ENCODE results near the gene HYAL1.

HYAL1 gene

DNA sequence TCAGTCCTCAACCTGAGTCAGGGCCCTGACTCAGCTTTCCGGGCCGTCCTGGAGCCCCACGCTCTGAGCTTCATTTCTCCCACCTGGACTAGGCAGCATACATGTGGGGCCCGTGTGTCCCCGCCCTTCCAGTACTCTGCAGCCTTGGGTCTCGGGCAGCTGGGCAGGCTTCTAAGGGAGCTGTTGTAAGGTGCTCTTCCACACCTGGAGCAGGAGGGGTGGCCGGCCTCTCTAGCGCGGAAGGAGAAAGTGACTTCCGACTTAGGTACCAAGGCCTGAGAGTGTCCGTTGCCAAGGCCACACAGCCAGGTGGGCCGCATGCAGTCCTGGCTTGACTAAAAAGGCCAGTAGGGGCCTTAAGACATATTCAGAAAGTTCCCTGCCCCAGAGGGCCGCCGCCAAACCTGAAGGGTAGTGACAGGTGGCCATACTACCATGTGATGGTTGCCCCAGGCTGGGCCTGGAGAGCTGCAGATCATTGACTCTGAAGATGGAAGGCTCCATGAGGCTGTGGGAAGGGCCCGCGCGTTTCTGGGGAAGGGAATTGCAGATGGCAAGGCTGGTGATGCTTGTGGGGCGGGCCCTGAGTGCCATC is 43.8 kb downstream of the HYAL1 start:
- no peak for DNase-seq (ENCODE audit: low read depth)
- no peak for TF ChIP-seq CTCF (IDR thresholded peaks at IDR 0.05; ENCODE audit: insufficient read depth, low read depth, low read length, missing control alignments)
- H3K4me3 ChIP-seq (ENCODE audit: low read depth, low read length): no peak overlapping the region; the same call in 1 of the 2 replicates

- DNase-seq (ENCODE audit: low read depth): no peak
- TF ChIP-seq CTCF (IDR thresholded peaks at IDR 0.05; ENCODE audit: insufficient read depth, low read depth, low read length, missing control alignments): no peak
- no peak overlapping the region for H3K4me3 ChIP-seq (ENCODE audit: low read depth, low read length)
These were observed 44.4 kb downstream of the HYAL1 start for GRCh38 chr3:50258979-50259378.

DNA sequence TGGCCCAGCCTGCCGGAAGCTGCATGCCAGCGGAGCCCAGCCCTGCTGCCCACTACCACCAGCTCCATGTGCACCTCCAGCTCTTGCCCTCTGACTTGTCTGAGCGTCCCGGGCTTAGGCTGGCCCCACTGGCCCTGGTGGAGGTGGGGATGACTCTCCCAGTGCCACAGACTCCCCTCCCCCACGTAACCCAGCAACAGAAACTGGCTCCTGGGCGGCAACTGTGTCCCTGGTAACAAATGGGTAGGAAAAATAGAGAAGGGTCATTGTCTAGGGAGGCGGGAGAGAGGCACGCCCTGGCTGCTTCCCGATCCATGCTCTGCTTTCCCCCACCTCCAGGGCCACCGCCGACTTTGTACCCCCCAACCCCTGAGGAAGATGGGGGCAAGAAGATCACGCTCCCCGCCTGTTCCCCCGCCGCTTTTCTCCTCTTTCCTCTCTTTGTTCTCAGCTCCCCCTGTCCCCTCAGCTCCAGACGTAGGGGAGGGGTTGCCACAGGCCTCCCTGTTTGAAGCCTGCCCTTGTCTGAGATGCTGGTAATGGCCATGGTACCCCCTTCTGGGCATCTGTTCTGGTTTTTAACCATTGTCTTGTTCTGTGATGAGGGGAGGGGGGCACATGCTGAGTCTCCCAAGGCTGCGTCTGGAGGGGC is 45.2 kb downstream of the HYAL1 start:
- DNase-seq (ENCODE audit: low read depth): no peak
- no peak for TF ChIP-seq CTCF (IDR thresholded peaks at IDR 0.05; ENCODE audit: insufficient read depth, low read depth, low read length, missing control alignments)
- H3K4me3 ChIP-seq (ENCODE audit: low read depth, low read length): no peak overlapping the region

DNA sequence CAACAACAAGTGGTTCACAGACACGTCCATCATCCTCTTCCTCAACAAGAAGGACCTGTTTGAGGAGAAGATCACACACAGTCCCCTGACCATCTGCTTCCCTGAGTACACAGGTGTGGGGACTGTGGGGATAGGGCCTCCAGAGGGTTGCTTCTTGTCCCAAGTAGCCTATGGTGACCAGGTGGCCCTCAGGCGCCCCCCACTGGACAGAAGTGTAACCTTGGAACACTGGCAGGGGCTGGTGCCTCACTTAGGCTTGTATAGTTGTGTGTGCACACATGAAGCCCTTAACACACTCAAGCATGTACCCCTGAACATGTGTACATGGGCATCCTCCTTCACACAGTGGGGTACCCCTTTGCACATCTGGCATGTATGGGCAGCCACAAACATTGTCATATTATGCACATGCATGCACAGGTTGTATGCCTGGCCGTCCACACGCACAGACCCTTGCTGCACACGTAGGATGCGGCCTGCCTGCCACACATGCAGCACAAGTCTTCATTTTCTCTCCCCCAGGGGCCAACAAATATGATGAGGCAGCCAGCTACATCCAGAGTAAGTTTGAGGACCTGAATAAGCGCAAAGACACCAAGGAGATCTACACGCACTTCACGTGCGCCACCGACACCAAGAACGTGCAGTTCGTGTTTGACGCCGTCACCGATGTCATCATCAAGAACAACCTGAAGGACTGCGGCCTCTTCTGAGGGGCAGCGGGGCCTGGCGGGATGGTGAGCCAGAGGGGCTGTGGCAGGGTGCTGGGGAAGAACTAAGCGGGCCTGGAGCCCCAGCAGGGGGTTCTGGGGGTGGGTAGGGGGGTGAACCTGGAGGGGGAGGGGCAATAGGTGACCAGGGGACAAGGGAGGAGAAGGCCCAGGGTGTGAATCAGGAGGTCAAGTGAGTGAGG is 46.1 kb downstream of the HYAL1 start:
- peak; percentile 61 for TF ChIP-seq CTCF (IDR thresholded peaks at IDR 0.05; ENCODE audit: insufficient read depth, low read depth, low read length, missing control alignments)
- peak; percentile 48 for DNase-seq (ENCODE audit: low read depth)
- H3K4me3 ChIP-seq (ENCODE audit: low read depth, low read length): no peak overlapping the region

- TF ChIP-seq CTCF (IDR thresholded peaks at IDR 0.05; ENCODE audit: insufficient read depth, low read depth, low read length, missing control alignments): no peak
- H3K4me3 ChIP-seq (ENCODE audit: low read depth, low read length): no peak overlapping the region
- DNase-seq (ENCODE audit: low read depth): no peak
These were observed 48.1 kb downstream of the HYAL1 start for GRCh38 chr3:50255251-50255615.

DNA sequence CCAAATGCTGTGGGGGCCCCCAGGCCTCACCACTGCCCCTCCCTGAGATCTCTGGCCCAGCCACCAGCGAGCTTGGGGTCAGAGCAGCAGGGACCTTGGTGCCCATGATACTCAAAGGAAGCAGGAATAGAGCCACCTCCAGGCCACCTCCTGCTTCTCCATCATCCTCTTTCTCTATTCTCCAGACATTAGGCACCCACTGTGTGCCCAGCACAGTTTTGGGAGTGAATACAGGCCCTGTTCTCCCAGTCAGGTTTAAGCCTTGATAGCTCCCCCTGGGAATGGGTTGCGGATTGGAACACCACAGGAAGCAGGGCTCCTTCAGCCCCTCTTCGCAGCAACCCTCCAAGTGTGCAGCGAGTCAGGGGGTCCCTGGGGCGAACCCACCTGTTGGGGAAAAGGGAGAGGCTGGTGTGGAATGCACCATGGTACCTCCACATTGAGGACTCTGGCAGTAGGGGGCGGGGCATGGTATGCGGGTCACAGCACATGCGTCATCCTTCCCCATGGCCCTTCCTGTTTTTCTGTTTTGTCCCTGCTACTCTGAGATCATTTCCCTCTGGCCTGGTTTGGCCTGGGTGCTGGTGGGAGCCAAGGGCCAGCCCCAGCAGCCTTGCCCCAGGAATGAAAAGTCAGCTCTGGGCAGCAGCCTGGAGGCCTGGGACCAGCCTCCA is 48.7 kb downstream of the HYAL1 start:
- DNase-seq (ENCODE audit: low read depth): no peak

More for the DNA sequence above, 48.7 kb downstream of the HYAL1 start:
- H3K4me3 ChIP-seq (ENCODE audit: low read depth, low read length): no peak overlapping the region
- TF ChIP-seq CTCF (IDR thresholded peaks at IDR 0.05; ENCODE audit: insufficient read depth, low read depth, low read length, missing control alignments): no peak
